PC-3 (cell line): Measurements from ENCODE around the gene CDH13.

Source experiments
- CTCF ChIP-seq: fragments of 300-600 bp; sonication (generic); conservative IDR thresholded peaks from 2 replicates; pipeline ENCODE4 v1.5.1; 2017; ENCODE audit warnings: antibody characterized with exemption, low read depth, mild to moderate bottlenecking, low read length
- EZH2phosphoT487 ChIP-seq: fragments of 300-600 bp; sonication (generic); IDR thresholded peaks from 2 replicates; pipeline ENCODE4 v1.6.1; 2018; ENCODE audit warnings: mild to moderate bottlenecking, antibody characterized with exemption, low read length, borderline replicate concordance

GRCh38 chr16:82605863-82606620, 20.7 kb upstream of the CDH13 start:
- TF ChIP-seq CTCF (no peak), EZH2phosphoT487 (no peak)
